GM23338 (cell line): Measurements from ENCODE around the gene TAF11L7. TPM values are rescaled to one million over a fixed set of nuclear protein-coding genes. Genes with fewer than 3 reads are reported as not detected.

Experiments
- ATAC-seq: fragments of 200-7000 bp; cut with Tn5 transposase; 3 replicates; pipeline ENCODE4 v1.9.1; 2020
- DNase-seq: peaks from one replicate; pipeline ENCODE4 v3.0.0-alpha.2; 2015; ENCODE audit warnings: low spot score
- H2AFZ ChIP-seq: fragments of 200-600 bp; sonication (generic); 2 replicates; pipeline ENCODE4 v1.8.0; 2016; ENCODE audit warnings: antibody characterized with exemption, mild to moderate bottlenecking, moderate library complexity
- H3F3A ChIP-seq: fragments of 200-600 bp; sonication (generic); replicated peaks from 2 replicates; pipeline ENCODE4 v1.8.0; 2017; ENCODE audit warnings: antibody characterized with exemption, mixed run types, low read depth
- H3K27ac ChIP-seq: fragments of 200-600 bp; sonication (generic); 2 replicates; pipeline ENCODE4 v1.6.1; 2016; ENCODE audit warnings: low read depth
- H3K27me3 ChIP-seq: fragments of 200-600 bp; sonication (generic); 2 replicates; pipeline ENCODE4 v1.8.0; 2016; ENCODE audit warnings: mild to moderate bottlenecking, mixed run types, moderate library complexity; ENCODE audit not compliant: insufficient read depth
- H3K36me3 ChIP-seq: fragments of 200-600 bp; sonication (generic); 2 replicates; pipeline ENCODE4 v1.8.0; 2016; ENCODE audit warnings: mild to moderate bottlenecking; ENCODE audit not compliant: insufficient read depth
- H3K4me1 ChIP-seq: fragments of 200-600 bp; sonication (generic); 2 replicates; pipeline ENCODE4 v1.8.0; 2016; ENCODE audit warnings: mild to moderate bottlenecking, moderate library complexity; ENCODE audit not compliant: insufficient read depth
- H3K4me2 ChIP-seq: fragments of 200-600 bp; sonication (generic); 2 replicates; pipeline ENCODE4 v1.7.1; 2017; ENCODE audit warnings: mixed run types
- H3K4me3 ChIP-seq: fragments of 200-600 bp; sonication (generic); 2 replicates; pipeline ENCODE4 v1.6.1; 2016; ENCODE audit warnings: mixed run types
- H3K79me2 ChIP-seq: fragments of 200-600 bp; sonication (generic); replicated peaks from 2 replicates; pipeline ENCODE4 v1.8.0; 2017; ENCODE audit warnings: mild to moderate bottlenecking; ENCODE audit not compliant: insufficient read depth
- H3K9me2 ChIP-seq: fragments of 200-600 bp; sonication (generic); 2 replicates; pipeline ENCODE4 v1.8.0; 2017; ENCODE audit not compliant: insufficient read depth
- H4K20me1 ChIP-seq: fragments of 200-600 bp; sonication (generic); replicated peaks from 2 replicates; pipeline ENCODE4 v1.8.0; 2017; ENCODE audit warnings: mild to moderate bottlenecking; ENCODE audit not compliant: insufficient read depth
- H3K27ac Mint-ChIP-seq: 2 replicates; pipeline ENCODE4 v1.8.0; 2020; ENCODE audit warnings: inconsistent platforms, mild to moderate bottlenecking, moderate library complexity, mixed read lengths
- H3K27me3 Mint-ChIP-seq: 3 replicates; pipeline ENCODE4 v1.8.0; 2022; ENCODE audit warnings: low read depth, mild to moderate bottlenecking, moderate library complexity, mixed read lengths, inconsistent platforms; ENCODE audit not compliant: insufficient read depth, poor library complexity
- H3K36me3 Mint-ChIP-seq: 3 replicates; pipeline ENCODE4 v1.8.0; 2021; ENCODE audit warnings: low read depth, mild to moderate bottlenecking, inconsistent platforms, moderate library complexity, mixed read lengths
- H3K4me1 Mint-ChIP-seq: 3 replicates; pipeline ENCODE4 v1.8.0; 2020; ENCODE audit warnings: mild to moderate bottlenecking, inconsistent platforms, mixed read lengths
- H3K4me3 Mint-ChIP-seq: 3 replicates; pipeline ENCODE4 v1.8.0; 2021; ENCODE audit warnings: moderate library complexity, mild to moderate bottlenecking, inconsistent platforms, mixed read lengths
- H3K9me3 Mint-ChIP-seq: 3 replicates; pipeline ENCODE4 v1.8.0; 2020; ENCODE audit warnings: moderate library complexity, mild to moderate bottlenecking, inconsistent platforms, mixed read lengths
- CREB1 ChIP-seq: fragments of 250-450 bp; sonication (Bioruptor Pico); IDR thresholded peaks from 2 replicates; pipeline ENCODE4 v1.5.0; 2020; ENCODE audit warnings: low read depth, mild to moderate bottlenecking, moderate library complexity
- EZH2 ChIP-seq: fragments of 200-600 bp; sonication (generic); IDR thresholded peaks from one replicate; pipeline ENCODE4 v1.8.0; 2017; ENCODE audit warnings: antibody characterized with exemption, mild to moderate bottlenecking, low read depth; ENCODE audit not compliant: unreplicated experiment
- EZH2phosphoT487 ChIP-seq: fragments of 200-600 bp; sonication (generic); IDR thresholded peaks from one replicate; pipeline ENCODE4 v1.8.1; 2018; ENCODE audit warnings: antibody characterized with exemption; ENCODE audit not compliant: unreplicated experiment
- NANOG ChIP-seq: IDR thresholded peaks from 2 replicates; pipeline ENCODE4 v1.6.1; 2016; ENCODE audit warnings: antibody characterized with exemption, borderline replicate concordance
- POLR2AphosphoS5 ChIP-seq: IDR thresholded peaks from 2 replicates; pipeline ENCODE4 v1.6.1; 2016; ENCODE audit warnings: antibody characterized with exemption, low read depth
- STAT1 ChIP-seq: IDR thresholded peaks from one replicate; pipeline ENCODE4 v1.6.1; 2016; ENCODE audit warnings: antibody characterized with exemption; ENCODE audit not compliant: unreplicated experiment
- ZNF331 ChIP-seq: fragments of 250-450 bp; sonication (Bioruptor Pico); IDR thresholded peaks from 2 replicates; pipeline ENCODE4 v1.5.0; 2020; ENCODE audit warnings: low read depth, mild to moderate bottlenecking, moderate library complexity
- polyA plus RNA-seq: library from polyadenylated mRNA; unstranded; fragments of >200 nt; fragmentation: Nextera tagmentation; extraction: Ambion mirVana; gene quantifications from 2 replicates; pipeline ENCODE4 v1.2.1, GENCODE V29; 2016
- total RNA-seq: library from RNA; depleted of rRNA; stranded (reverse); fragments of >200 nt; shearing (Covaris generic); gene quantifications from 2 replicates; pipeline ENCODE4 v1.2.3, GENCODE V29; 2014
- TF ChIP-seq, protein P1 (sequence below): fragments of 250-450 bp; sonication (Bioruptor Pico); IDR thresholded peaks from 2 replicates; pipeline ENCODE4 v1.5.0; 2020; ENCODE audit warnings: mild to moderate bottlenecking, moderate library complexity
- TF ChIP-seq, protein P2 (sequence below): IDR thresholded peaks from 2 replicates; pipeline ENCODE4 v1.6.1; 2016; ENCODE audit warnings: antibody characterized with exemption
- TF ChIP-seq, protein P3 (sequence below): IDR thresholded peaks from one replicate; pipeline ENCODE4 v1.6.1; 2018; ENCODE audit warnings: antibody characterized with exemption; ENCODE audit not compliant: unreplicated experiment

The TAF11L7 gene
- total and polyA plus RNA-seq, 2 experiments from 2014 or later, result not detected

DNA sequence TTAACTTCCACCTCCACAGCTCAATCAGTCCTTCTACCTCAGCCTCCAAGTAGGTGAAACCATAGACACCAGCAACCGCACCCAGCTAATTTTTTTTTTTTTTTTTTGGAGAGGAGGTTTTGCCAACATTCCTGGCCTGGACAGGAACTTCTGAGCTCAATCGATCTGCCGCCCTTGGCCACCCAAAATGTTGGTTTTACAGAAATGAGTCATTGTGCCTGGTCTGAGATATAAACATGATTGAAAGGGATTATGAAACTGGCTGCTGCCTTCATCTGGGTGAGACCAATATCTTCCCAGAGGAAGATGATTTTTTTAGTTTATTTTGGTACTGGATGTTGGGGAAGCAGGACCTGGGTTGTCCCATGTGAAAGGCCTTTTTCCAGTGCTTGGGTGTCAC lies 33.8 kb upstream of the TAF11L7 start:
- Mint-ChIP-seq H3K36me3 (no peaks in the 10 kb centered on the region), H3K27ac (no peak overlapping the region), H3K9me3 (no peaks in the 10 kb centered on the region), H3K4me3 (no peak overlapping the region), H3K4me1 (no peaks in the 10 kb centered on the region), H3K27me3 (peaks cover 3% of the 10 kb centered on the region)
- H3K4me2 ChIP-seq, result no peak overlapping the region
- H3K9me2 ChIP-seq, result no peaks in the 10 kb centered on the region
- no peaks in the 10 kb centered on the region for H3K27me3 ChIP-seq
- H4K20me1 ChIP-seq, result no peaks in the 10 kb centered on the region
- TF ChIP-seq NANOG, result no peak
- TF ChIP-seq, protein P1, sequence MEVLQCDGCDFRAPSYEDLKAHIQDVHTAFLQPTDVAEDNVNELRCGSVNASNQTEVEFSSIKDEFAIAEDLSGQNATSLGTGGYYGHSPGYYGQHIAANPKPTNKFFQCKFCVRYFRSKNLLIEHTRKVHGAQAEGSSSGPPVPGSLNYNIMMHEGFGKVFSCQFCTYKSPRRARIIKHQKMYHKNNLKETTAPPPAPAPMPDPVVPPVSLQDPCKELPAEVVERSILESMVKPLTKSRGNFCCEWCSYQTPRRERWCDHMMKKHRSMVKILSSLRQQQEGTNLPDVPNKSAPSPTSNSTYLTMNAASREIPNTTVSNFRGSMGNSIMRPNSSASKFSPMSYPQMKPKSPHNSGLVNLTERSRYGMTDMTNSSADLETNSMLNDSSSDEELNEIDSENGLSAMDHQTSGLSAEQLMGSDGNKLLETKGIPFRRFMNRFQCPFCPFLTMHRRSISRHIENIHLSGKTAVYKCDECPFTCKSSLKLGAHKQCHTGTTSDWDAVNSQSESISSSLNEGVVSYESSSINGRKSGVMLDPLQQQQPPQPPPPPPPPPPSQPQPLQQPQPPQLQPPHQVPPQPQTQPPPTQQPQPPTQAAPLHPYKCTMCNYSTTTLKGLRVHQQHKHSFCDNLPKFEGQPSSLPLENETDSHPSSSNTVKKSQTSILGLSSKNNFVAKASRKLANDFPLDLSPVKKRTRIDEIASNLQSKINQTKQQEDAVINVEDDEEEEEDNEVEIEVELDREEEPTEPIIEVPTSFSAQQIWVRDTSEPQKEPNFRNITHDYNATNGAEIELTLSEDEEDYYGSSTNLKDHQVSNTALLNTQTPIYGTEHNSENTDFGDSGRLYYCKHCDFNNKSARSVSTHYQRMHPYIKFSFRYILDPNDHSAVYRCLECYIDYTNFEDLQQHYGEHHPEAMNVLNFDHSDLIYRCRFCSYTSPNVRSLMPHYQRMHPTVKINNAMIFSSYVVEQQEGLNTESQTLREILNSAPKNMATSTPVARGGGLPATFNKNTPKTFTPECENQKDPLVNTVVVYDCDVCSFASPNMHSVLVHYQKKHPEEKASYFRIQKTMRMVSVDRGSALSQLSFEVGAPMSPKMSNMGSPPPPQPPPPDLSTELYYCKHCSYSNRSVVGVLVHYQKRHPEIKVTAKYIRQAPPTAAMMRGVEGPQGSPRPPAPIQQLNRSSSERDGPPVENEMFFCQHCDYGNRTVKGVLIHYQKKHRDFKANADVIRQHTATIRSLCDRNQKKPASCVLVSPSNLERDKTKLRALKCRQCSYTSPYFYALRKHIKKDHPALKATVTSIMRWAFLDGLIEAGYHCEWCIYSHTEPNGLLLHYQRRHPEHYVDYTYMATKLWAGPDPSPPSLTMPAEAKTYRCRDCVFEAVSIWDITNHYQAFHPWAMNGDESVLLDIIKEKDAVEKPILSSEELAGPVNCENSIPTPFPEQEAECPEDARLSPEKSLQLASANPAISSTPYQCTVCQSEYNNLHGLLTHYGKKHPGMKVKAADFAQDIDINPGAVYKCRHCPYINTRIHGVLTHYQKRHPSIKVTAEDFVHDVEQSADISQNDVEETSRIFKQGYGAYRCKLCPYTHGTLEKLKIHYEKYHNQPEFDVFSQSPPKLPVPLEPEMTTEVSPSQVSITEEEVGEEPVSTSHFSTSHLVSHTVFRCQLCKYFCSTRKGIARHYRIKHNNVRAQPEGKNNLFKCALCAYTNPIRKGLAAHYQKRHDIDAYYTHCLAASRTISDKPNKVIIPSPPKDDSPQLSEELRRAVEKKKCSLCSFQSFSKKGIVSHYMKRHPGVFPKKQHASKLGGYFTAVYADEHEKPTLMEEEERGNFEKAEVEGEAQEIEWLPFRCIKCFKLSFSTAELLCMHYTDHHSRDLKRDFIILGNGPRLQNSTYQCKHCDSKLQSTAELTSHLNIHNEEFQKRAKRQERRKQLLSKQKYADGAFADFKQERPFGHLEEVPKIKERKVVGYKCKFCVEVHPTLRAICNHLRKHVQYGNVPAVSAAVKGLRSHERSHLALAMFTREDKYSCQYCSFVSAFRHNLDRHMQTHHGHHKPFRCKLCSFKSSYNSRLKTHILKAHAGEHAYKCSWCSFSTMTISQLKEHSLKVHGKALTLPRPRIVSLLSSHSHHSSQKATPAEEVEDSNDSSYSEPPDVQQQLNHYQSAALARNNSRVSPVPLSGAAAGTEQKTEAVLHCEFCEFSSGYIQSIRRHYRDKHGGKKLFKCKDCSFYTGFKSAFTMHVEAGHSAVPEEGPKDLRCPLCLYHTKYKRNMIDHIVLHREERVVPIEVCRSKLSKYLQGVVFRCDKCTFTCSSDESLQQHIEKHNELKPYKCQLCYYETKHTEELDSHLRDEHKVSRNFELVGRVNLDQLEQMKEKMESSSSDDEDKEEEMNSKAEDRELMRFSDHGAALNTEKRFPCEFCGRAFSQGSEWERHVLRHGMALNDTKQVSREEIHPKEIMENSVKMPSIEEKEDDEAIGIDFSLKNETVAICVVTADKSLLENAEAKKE (CRISPR knock-in tag), result no peak
- TF ChIP-seq, protein P2, sequence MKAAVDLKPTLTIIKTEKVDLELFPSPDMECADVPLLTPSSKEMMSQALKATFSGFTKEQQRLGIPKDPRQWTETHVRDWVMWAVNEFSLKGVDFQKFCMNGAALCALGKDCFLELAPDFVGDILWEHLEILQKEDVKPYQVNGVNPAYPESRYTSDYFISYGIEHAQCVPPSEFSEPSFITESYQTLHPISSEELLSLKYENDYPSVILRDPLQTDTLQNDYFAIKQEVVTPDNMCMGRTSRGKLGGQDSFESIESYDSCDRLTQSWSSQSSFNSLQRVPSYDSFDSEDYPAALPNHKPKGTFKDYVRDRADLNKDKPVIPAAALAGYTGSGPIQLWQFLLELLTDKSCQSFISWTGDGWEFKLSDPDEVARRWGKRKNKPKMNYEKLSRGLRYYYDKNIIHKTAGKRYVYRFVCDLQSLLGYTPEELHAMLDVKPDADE, result no peak
- TF ChIP-seq EZH2, result no peak
- TF ChIP-seq ZNF331 (CRISPR knock-in tag), result no peak
- no peak for TF ChIP-seq CREB1 (CRISPR knock-in tag)
- no peak for TF ChIP-seq EZH2phosphoT487
- no peak for TF ChIP-seq STAT1
- no peak for TF ChIP-seq POLR2AphosphoS5
- TF ChIP-seq, protein P3, sequence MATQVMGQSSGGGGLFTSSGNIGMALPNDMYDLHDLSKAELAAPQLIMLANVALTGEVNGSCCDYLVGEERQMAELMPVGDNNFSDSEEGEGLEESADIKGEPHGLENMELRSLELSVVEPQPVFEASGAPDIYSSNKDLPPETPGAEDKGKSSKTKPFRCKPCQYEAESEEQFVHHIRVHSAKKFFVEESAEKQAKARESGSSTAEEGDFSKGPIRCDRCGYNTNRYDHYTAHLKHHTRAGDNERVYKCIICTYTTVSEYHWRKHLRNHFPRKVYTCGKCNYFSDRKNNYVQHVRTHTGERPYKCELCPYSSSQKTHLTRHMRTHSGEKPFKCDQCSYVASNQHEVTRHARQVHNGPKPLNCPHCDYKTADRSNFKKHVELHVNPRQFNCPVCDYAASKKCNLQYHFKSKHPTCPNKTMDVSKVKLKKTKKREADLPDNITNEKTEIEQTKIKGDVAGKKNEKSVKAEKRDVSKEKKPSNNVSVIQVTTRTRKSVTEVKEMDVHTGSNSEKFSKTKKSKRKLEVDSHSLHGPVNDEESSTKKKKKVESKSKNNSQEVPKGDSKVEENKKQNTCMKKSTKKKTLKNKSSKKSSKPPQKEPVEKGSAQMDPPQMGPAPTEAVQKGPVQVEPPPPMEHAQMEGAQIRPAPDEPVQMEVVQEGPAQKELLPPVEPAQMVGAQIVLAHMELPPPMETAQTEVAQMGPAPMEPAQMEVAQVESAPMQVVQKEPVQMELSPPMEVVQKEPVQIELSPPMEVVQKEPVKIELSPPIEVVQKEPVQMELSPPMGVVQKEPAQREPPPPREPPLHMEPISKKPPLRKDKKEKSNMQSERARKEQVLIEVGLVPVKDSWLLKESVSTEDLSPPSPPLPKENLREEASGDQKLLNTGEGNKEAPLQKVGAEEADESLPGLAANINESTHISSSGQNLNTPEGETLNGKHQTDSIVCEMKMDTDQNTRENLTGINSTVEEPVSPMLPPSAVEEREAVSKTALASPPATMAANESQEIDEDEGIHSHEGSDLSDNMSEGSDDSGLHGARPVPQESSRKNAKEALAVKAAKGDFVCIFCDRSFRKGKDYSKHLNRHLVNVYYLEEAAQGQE, result no peak
- DNase-seq, result no peak
- no peak for ATAC-seq
- no peaks in the 10 kb centered on the region for H3K4me1 ChIP-seq
- no peaks in the 10 kb centered on the region for H3F3A ChIP-seq
- no peaks in the 10 kb centered on the region for H3K79me2 ChIP-seq
- no peak overlapping the region for H2AFZ ChIP-seq
- no peak overlapping the region for H3K27ac ChIP-seq
- H3K36me3 ChIP-seq, result no peaks in the 10 kb centered on the region
- H3K4me3 ChIP-seq, result no peak overlapping the region
